Ishikawa (cell line): Measurements from ENCODE around the gene AQR.
A peak's percentile ranks its signal among the peaks of the same experiment; 100 is the strongest.

Experiments used
- CEBPB ChIP-seq: IDR thresholded peaks from 2 replicates; pipeline ENCODE4 v1.6.1; 2012
- CREB1 ChIP-seq: IDR thresholded peaks from 2 replicates; pipeline ENCODE4 v1.6.1; 2012; ENCODE audit warnings: low read depth
- EGR1 ChIP-seq: IDR thresholded peaks from 2 replicates; pipeline ENCODE4 v1.6.1; 2012
- EP300 ChIP-seq: IDR thresholded peaks from 2 replicates; pipeline ENCODE4 v1.6.1; 2012; ENCODE audit warnings: borderline replicate concordance
- FOXM1 ChIP-seq: IDR thresholded peaks from 2 replicates; pipeline ENCODE4 v1.6.1; 2012; ENCODE audit warnings: low read depth, borderline replicate concordance
- NFIC ChIP-seq: IDR thresholded peaks from 2 replicates; pipeline ENCODE4 v1.6.1; 2012
- RAD21 ChIP-seq: IDR thresholded peaks from 2 replicates; pipeline ENCODE4 v1.6.1; 2012; ENCODE audit warnings: low read depth
- REST ChIP-seq: IDR thresholded peaks from 2 replicates; pipeline ENCODE4 v1.6.1; 2012; ENCODE audit warnings: low read depth, mild to moderate bottlenecking
- TAF1 ChIP-seq: IDR thresholded peaks from 2 replicates; pipeline ENCODE4 v1.6.1; 2012; ENCODE audit warnings: low read depth, mild to moderate bottlenecking
- TCF12 ChIP-seq: IDR thresholded peaks from 2 replicates; pipeline ENCODE4 v1.6.1; 2012; ENCODE audit warnings: low read depth
- TEAD4 ChIP-seq: IDR thresholded peaks from 2 replicates; pipeline ENCODE4 v1.6.1; 2012
- USF1 ChIP-seq: IDR thresholded peaks from 2 replicates; pipeline ENCODE4 v1.6.1; 2012
- YY1 ChIP-seq: IDR thresholded peaks from 2 replicates; pipeline ENCODE4 v1.6.1; 2012; ENCODE audit warnings: low read depth
- ZBTB7A ChIP-seq: IDR thresholded peaks from 2 replicates; pipeline ENCODE4 v1.6.1; 2012; ENCODE audit warnings: low read depth
- TF ChIP-seq, protein P1 (sequence below): IDR thresholded peaks from 2 replicates; pipeline ENCODE4 v1.6.1; 2012

Gene AQR

GRCh38 chr15:34896183-34896582, 73.4 kb downstream of the AQR start:
- TF ChIP-seq EGR1 (no peak), FOXM1 (no peak), YY1 (no peak), ZBTB7A (no peak), EP300 (no peak), NFIC (no peak), RAD21 (no peak), TEAD4 (no peak), CREB1 (no peak), TAF1 (no peak), CEBPB (no peak)
- TF ChIP-seq, protein P1, sequence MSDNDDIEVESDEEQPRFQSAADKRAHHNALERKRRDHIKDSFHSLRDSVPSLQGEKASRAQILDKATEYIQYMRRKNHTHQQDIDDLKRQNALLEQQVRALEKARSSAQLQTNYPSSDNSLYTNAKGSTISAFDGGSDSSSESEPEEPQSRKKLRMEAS = no peak

GRCh38 chr15:34893967-34894366, 75.6 kb downstream of the AQR start:
- TF ChIP-seq CREB1 (no peak), EGR1 (no peak), TAF1 (no peak), FOXM1 (no peak), TEAD4 (no peak), TCF12 (no peak)

DNA sequence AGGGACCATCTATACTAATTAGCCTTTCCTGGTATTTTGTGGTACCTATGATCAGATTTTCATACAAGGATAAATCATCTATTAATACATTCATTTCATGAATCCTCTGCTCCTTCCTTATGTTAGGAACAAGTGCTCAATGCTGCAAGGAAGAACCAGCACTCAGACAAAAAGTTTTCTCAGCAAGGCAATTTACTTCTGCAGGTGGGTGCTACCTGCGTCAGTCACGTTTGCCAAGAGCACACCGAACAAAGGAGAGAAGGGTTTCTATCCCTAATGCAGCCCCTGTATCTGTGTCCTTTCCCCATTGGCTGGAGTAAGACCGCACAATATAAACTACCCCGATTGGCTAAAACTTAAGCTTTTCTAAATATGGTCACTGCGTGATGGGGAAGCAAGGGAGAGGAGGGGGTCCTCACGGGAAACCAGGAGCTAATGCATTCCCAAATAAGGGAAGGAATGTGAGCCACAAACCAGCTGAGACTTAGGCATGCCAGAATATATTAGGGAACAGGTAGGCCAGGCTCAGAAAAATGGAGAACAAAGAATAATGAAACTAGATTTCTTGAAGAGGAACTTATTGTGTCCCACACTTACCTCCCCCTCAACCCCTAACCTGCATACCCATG, 76.5 kb downstream of the AQR start:
- no peak for TF ChIP-seq CEBPB
- TF ChIP-seq TCF12 = no peak
- TF ChIP-seq, protein P1 = no peak
- TF ChIP-seq TAF1 = no peak
- no peak for TF ChIP-seq EP300
- TF ChIP-seq TEAD4 = no peak
- no peak for TF ChIP-seq FOXM1
- TF ChIP-seq USF1 = no peak
- no peak for TF ChIP-seq ZBTB7A
- no peak for TF ChIP-seq YY1
- no peak for TF ChIP-seq EGR1
- TF ChIP-seq RAD21 = no peak

DNA sequence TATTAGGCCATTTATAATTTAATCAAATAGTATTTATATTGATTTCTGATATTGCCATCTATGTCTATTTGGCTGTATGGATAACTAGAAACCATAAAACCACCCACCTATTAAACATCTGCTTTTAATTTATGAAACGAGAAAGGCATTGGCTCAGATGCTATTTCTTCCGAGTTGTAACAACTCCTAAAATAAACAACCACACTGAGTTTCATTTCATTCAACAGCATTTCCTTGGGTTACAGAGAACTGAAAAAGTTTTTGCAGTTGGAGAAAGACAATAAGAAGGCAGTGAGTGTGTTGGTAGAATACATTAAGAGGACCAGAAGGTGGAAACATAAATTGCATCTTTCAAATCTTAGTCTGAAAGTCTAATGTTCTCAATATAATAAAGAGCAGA, 79.1 kb downstream of the AQR start:
- TF ChIP-seq NFIC (no peak), EGR1 (no peak), FOXM1 (no peak), REST (no peak), ZBTB7A (no peak), USF1 (no peak), TAF1 (no peak), RAD21 (no peak), EP300 (no peak), CREB1 (no peak), YY1 (no peak)
- TF ChIP-seq, protein P1 = no peak

GRCh38 chr15:34889476-34889875, 80.1 kb downstream of the AQR start:
- TF ChIP-seq EP300 (no peak), USF1 (no peak), RAD21 (no peak), FOXM1 (no peak), NFIC (no peak), CEBPB (peak; percentile 83)
- TF ChIP-seq, protein P1 = no peak

DNA sequence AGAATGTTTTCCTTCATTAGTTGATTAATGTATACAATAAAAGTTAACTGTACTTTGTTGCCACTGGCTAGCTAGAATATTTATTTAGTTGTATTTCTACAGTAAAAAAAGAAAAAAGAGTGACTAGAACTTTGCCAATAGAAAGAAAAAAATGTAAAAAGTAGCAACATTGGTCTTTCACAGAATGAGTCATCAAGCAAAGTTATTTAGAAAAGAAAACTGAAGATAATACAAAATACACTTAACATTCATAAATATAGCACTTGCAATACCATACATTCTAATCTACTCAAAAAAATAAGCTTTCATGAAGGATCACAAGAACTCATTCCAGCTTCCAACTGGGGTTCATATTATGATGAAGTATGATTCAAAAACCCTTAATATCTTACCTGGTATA, 83.4 kb downstream of the AQR start:
- TF ChIP-seq TEAD4 (no peak), TCF12 (no peak), REST (no peak), USF1 (no peak), ZBTB7A (no peak), NFIC (no peak), EGR1 (no peak), RAD21 (no peak), CEBPB (no peak), CREB1 (no peak)
- TF ChIP-seq, protein P1 = no peak
